NCI-H1417 treated with DMSO at 0.1 percent for 48 hours (cell line): ENCODE data around the gene PNKD.
A peak's percentile ranks its signal among the peaks of the same experiment; 100 is the strongest.
"Not testable (repeated sequence)": the region's sequence is repeated elsewhere in the genome, so short reads cannot be mapped to it uniquely, and the experiment has no call there.

Source experiments
- DNase-seq: peaks from one replicate; lab custom pipeline; 2025; lab: John Stamatoyannopoulos, UW

The PNKD gene

GRCh38 chr2:218291318-218292047 is 21.2 kb downstream of the PNKD start:
- DNase-seq: no peak

GRCh38 chr2:218292048-218293014 is 22.0 kb downstream of the PNKD start, which contains the start of gene TMBIM1:
TSS of gene TMBIM1 (minus strand) at chr2:218292503. CDS start at chr2:218282141, 10,362 bp downstream.
- no peak for DNase-seq

- no peak for DNase-seq
Measured at GRCh38 chr2:218293715-218294429, 23.6 kb downstream of the PNKD start.

- no peak for DNase-seq
Measured at GRCh38 chr2:218294430-218295022, 24.2 kb downstream of the PNKD start.

GRCh38 chr2:218295029-218295428 is 24.7 kb downstream of the PNKD start:
- no peak for DNase-seq

- no peak for DNase-seq
Measured at GRCh38 chr2:218296200-218296599, 25.9 kb downstream of the PNKD start.

- DNase-seq: no peak
Measured at GRCh38 chr2:218296847-218297246, 26.5 kb downstream of the PNKD start.

GRCh38 chr2:218298314-218298875 is 28.1 kb downstream of the PNKD start:
- DNase-seq: no peak

- no peak for DNase-seq
Measured at GRCh38 chr2:218300141-218300540, 29.8 kb downstream of the PNKD start.

GRCh38 chr2:218301176-218301819 is 31.0 kb downstream of the PNKD start:
- DNase-seq: peak; percentile 23

GRCh38 chr2:218305383-218305782 is 35.1 kb downstream of the PNKD start:
- no peak for DNase-seq

- DNase-seq: no peak
Measured at GRCh38 chr2:218306184-218306920, 36.0 kb downstream of the PNKD start.

GRCh38 chr2:218307415-218308090 is 37.2 kb downstream of the PNKD start:
- no peak for DNase-seq

GRCh38 chr2:218310853-218311540 is 40.7 kb downstream of the PNKD start:
- no peak for DNase-seq

GRCh38 chr2:218311541-218312266 is 41.4 kb downstream of the PNKD start:
- DNase-seq: not testable (repeated sequence)

- DNase-seq: no peak
Measured at GRCh38 chr2:218312267-218312756, 42.0 kb downstream of the PNKD start.

GRCh38 chr2:218313356-218313755 is 43.0 kb downstream of the PNKD start:
- no peak for DNase-seq

- DNase-seq: not testable (repeated sequence)
Measured at GRCh38 chr2:218314764-218315163, 44.4 kb downstream of the PNKD start.
